ENCODE data around the gene ANKRD13B.

DNA sequence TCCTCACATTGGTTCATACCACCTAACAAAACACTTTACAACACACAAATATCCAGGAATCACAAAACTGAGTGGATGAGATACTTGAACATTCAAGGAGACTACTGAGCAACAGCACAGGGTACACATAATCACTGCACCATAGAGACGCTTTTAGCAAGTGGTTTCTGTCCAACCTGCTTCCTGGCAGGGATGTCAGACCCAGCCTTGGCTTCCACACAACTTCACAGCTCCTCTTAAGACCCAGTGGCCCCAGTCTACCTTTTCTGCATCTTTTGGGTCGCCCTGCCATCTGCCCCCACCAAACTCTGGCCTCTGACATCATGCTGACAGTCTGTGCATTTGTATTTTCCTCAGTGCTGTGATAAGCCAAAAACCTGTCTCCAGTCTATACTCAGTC is 35.7 kb downstream of the ANKRD13B start:
- no peak for TF ChIP-seq GATA2 (IDR thresholded peaks at IDR 0.05; ENCODE audit: low read depth, low read length)
- TF ChIP-seq GATA3 (IDR thresholded peaks at IDR 0.05; ENCODE audit: low read depth, low read length): no peak

All from SH-SY5Y (cell line).